Astrocyte (in vitro differentiated cells and primary cell): ENCODE results near the gene GRAMD4. TPM values are rescaled to one million over a fixed set of nuclear protein-coding genes. Genes with fewer than 3 reads are reported as not detected.
A peak's percentile ranks its signal among the peaks of the same experiment; 100 is the strongest.

Experiments
- DNase-seq: peaks from one replicate; pipeline ENCODE4 v3.0.0-alpha.2; 2010; ENCODE audit warnings: low read depth
- FAIRE-seq: peaks from 2 replicates; lab custom pipeline; 2011; peaks lifted over from hg19 to GRCh38; lab: Jason Lieb, UNC
- H2AFZ ChIP-seq: 2 replicates; pipeline ENCODE4 v1.6.0; 2012; ENCODE audit warnings: low read depth, low read length, inconsistent platforms
- H3K27ac ChIP-seq: 2 replicates; pipeline ENCODE4 v1.5.1; 2011; ENCODE audit warnings: low read depth, low read length, inconsistent platforms
- H3K27me3 ChIP-seq: 2 replicates; pipeline ENCODE4 v1.6.0; 2011; ENCODE audit warnings: low read length, inconsistent platforms; ENCODE audit not compliant: insufficient read depth
- H3K36me3 ChIP-seq: 2 replicates; pipeline ENCODE4 v1.5.1; 2011; ENCODE audit warnings: low read length, inconsistent platforms; ENCODE audit not compliant: insufficient read depth
- H3K4me1 ChIP-seq: 2 replicates; pipeline ENCODE4 v1.5.1; 2011; ENCODE audit warnings: low read length, inconsistent platforms; ENCODE audit not compliant: insufficient read depth
- H3K4me2 ChIP-seq: 2 replicates; pipeline ENCODE4 v1.6.0; 2012; ENCODE audit warnings: low read length, inconsistent platforms
- H3K4me3 ChIP-seq: 2 replicates; pipeline ENCODE4 v1.5.1; 2011; ENCODE audit warnings: low read depth, mild to moderate bottlenecking, low read length, inconsistent platforms; ENCODE audit not compliant: insufficient read depth
- H3K79me2 ChIP-seq: 2 replicates; pipeline ENCODE4 v1.6.0; 2012; ENCODE audit warnings: mild to moderate bottlenecking, low read length, inconsistent platforms; ENCODE audit not compliant: insufficient read depth
- H3K9ac ChIP-seq: 2 replicates; pipeline ENCODE4 v1.6.0; 2012; ENCODE audit warnings: mild to moderate bottlenecking, low read length, inconsistent platforms
- H3K9me3 ChIP-seq: 2 replicates; pipeline ENCODE4 v1.5.1; 2012; ENCODE audit warnings: low read depth, mild to moderate bottlenecking, low read length, inconsistent platforms; ENCODE audit not compliant: insufficient read depth
- H4K20me1 ChIP-seq: 2 replicates; pipeline ENCODE4 v1.6.0; 2012; ENCODE audit warnings: low read length, inconsistent platforms; ENCODE audit not compliant: insufficient read depth
- H3K27ac Mint-ChIP-seq: one replicate; pipeline ENCODE4 v1.8.0; 2021; ENCODE audit warnings: mild to moderate bottlenecking, mixed read lengths; ENCODE audit not compliant: unreplicated experiment
- H3K27me3 Mint-ChIP-seq: one replicate; pipeline ENCODE4 v1.8.0; 2021; ENCODE audit warnings: low read depth, mixed read lengths; ENCODE audit not compliant: unreplicated experiment
- H3K36me3 Mint-ChIP-seq: one replicate; pipeline ENCODE4 v1.8.0; 2021; ENCODE audit warnings: low read depth, mixed read lengths; ENCODE audit not compliant: unreplicated experiment
- H3K4me1 Mint-ChIP-seq: one replicate; pipeline ENCODE4 v1.8.0; 2021; ENCODE audit warnings: low read depth, mixed read lengths; ENCODE audit not compliant: unreplicated experiment
- H3K4me3 Mint-ChIP-seq: one replicate; pipeline ENCODE4 v1.8.0; 2021; ENCODE audit warnings: mild to moderate bottlenecking, moderate library complexity, mixed read lengths; ENCODE audit not compliant: unreplicated experiment
- H3K9me3 Mint-ChIP-seq: one replicate; pipeline ENCODE4 v1.8.0; 2021; ENCODE audit warnings: mild to moderate bottlenecking, mixed read lengths; ENCODE audit not compliant: unreplicated experiment
- CTCF ChIP-seq: IDR thresholded peaks from 2 replicates; pipeline ENCODE4 v1.5.1; 2011; ENCODE audit warnings: low read depth, mild to moderate bottlenecking, inconsistent platforms, low read length, moderate library complexity; ENCODE audit not compliant: insufficient read depth
- EZH2 ChIP-seq: IDR thresholded peaks from 2 replicates; pipeline ENCODE4 v1.6.1; 2012; ENCODE audit warnings: mild to moderate bottlenecking, low read length, inconsistent platforms; ENCODE audit not compliant: insufficient read depth
- total RNA-seq: library from RNA; stranded (reverse); gene quantifications from 2 replicates; pipeline ENCODE4 v1.2.1, GENCODE V29; 2021

The GRAMD4 gene
- total RNA-seq, 1 donor from 2014 or later = 17.8 TPM

- no peak overlapping the region for H3K27ac ChIP-seq
- Mint-ChIP-seq H3K4me1 (peaks cover 4% of the 10 kb centered on the region), H3K9me3 (peaks cover 2% of the 10 kb centered on the region), H3K27me3 (no peaks in the 10 kb centered on the region), H3K36me3 (peaks cover 4% of the 10 kb centered on the region), H3K27ac (no peak overlapping the region), H3K4me3 (no peak overlapping the region)
- H3K4me2 ChIP-seq = no peak overlapping the region
- H2AFZ ChIP-seq = no peak overlapping the region
- H3K27me3 ChIP-seq = no peaks in the 10 kb centered on the region
- no peaks in the 10 kb centered on the region for H3K36me3 ChIP-seq
- H3K4me1 ChIP-seq = no peaks in the 10 kb centered on the region
- TF ChIP-seq EZH2 (no peak), CTCF (no peak)
- H3K9me3 ChIP-seq = no peaks in the 10 kb centered on the region
- FAIRE-seq (no peak), DNase-seq (peak; percentile 14)
- H3K4me3 ChIP-seq = no peak overlapping the region
- H4K20me1 ChIP-seq = peaks cover 41% of the 10 kb centered on the region
- no peak overlapping the region for H3K9ac ChIP-seq
- H3K79me2 ChIP-seq = no peaks in the 10 kb centered on the region
Measured at GRCh38 chr22:46638601-46639431, 18.6 kb downstream of the GRAMD4 start.

- H3K4me3 Mint-ChIP-seq = no peak overlapping the region
- H3K36me3 ChIP-seq = no peaks in the 10 kb centered on the region
- H3K4me2 ChIP-seq = no peak overlapping the region
- TF ChIP-seq CTCF (no peak), EZH2 (no peak)
- H3K9me3 ChIP-seq = no peaks in the 10 kb centered on the region
- no peak overlapping the region for H3K9ac ChIP-seq
- DNase-seq (no peak), FAIRE-seq (no peak)
- H3K36me3 Mint-ChIP-seq = peaks cover 4% of the 10 kb centered on the region
- H3K79me2 ChIP-seq = peaks cover 5% of the 10 kb centered on the region
- peaks cover 44% of the 10 kb centered on the region for H4K20me1 ChIP-seq
- H3K9me3 Mint-ChIP-seq = peaks cover 2% of the 10 kb centered on the region
- no peaks in the 10 kb centered on the region for H3K4me1 ChIP-seq
- H3K27ac ChIP-seq = no peak overlapping the region
- H3K27me3 Mint-ChIP-seq = peaks cover 2% of the 10 kb centered on the region
- no peaks in the 10 kb centered on the region for H3K27me3 ChIP-seq
- no peak overlapping the region for H3K27ac Mint-ChIP-seq
- no peak overlapping the region for H3K4me3 ChIP-seq
- H2AFZ ChIP-seq = no peak overlapping the region
- no peaks in the 10 kb centered on the region for H3K4me1 Mint-ChIP-seq
Measured at GRCh38 chr22:46639843-46640242, 19.7 kb downstream of the GRAMD4 start.
